Central memory CD4-positive, alpha-beta T cell (primary cell): ENCODE results near the gene TMED10.

Source experiments
- DNase-seq: peaks from one replicate; pipeline ENCODE4 v3.0.0; 2022
- total RNA-seq, 3 experiments: gene quantifications; one replicate each; lab custom pipeline; 2026; lab: John Stamatoyannopoulos, UW

Gene TMED10
- 109 to 247 (median 214) reads per million in 3 experiments for total RNA-seq

DNA sequence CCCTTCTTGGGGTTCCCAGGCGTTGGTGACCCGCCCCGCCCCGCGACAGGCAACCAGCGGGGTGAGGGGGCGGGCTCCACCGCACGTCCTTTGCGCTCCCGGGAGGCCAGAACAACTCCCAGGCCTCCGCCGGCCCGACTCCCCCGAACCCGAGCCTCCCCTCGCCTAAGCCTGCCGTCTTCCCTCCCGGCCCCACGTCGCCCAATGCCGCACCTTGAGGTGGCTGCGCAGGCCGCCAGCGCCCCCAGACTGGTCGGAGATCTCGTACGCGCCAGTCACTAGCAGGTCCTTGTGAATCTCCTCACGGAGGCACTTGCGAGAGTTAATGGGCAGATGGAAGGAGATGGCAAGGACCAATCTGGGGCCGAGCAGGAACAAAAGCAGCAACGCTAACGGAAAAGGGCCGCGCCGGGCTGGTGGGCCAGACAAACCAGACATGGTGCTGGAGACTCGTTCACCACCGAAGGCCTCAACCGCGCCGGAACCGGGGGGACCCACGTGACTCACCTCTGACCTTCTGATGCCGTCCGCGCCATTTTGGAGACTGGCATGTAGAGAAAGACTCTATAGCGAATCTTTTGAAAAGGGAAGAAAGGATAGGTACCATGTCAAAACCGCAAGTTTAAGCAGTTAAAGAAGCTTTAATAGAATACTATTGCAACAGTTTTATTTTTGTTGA is at the start of gene TMED10:
TMED10 (minus strand) TSS at position 471 of the 679 bp plus-strand sequence; CDS start at position 438, 33 bp downstream.
- DNase-seq, result peak; percentile 93

DNA sequence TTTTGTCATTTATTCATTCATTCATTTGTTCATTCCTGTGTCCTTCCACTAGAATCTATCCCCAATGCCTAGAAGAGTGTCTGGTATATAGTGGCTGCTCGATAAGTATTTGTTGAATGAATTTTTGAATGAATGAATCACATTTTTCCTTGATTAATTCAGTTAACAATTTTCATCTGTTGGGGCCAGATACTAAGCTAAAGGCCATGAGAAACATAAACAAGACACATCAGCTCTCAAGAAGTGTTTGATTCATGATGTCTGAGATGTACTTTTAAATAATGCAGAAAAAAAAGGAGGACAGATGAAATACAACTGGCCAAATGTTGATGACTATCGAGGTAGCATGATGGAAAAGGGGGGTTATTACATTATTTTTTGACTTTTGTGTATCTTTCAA is 48.1 kb upstream of the TMED10 start:
- DNase-seq, result no peak

DNA sequence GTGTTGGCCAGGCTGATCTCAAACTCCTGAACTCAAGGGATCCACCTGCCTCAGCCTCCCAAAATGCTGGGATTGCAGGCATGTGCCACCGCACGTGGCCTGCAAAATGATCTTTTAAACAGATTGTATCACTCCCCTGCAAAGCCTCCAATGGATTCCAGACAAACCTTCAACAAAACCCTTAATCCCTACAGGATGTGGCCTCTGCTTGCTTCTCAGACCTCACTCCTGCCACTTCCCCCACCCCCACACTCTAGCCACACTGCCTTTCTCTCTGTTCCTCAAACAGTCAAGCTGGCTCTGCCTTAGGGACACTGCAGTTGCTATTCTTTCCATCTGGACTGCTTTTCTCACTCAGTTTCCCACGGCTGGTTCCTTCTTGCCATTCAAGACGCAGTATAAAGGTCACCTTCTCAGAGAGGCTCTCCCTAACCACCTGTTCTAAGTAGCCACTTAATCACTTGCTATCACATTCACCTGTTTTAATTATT is 47.3 kb upstream of the TMED10 start:
- no peak for DNase-seq

DNA sequence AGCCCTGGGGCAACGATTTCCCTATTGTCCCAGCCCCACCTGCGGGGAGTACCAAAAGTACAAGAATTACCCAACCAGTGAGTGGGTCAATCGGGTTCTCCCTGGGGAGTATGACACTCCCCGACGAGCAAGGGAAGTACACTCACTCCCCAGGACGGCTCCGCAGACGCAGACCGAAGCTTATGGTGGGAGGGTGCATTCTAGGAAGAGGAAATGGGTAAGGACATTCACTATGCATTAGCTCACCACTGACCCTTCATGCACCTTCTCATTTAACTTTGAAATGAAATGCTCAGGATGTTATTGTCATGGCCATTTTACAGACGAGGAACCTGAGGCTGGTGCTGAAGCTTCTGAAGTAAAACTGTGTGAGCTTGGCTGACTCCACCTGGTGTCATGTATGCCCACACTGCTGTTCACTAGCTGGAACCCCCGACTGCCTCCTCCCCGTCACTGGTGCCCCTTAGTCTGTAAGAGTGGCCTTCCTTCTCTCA is 45.8 kb upstream of the TMED10 start:
- no peak for DNase-seq

DNA sequence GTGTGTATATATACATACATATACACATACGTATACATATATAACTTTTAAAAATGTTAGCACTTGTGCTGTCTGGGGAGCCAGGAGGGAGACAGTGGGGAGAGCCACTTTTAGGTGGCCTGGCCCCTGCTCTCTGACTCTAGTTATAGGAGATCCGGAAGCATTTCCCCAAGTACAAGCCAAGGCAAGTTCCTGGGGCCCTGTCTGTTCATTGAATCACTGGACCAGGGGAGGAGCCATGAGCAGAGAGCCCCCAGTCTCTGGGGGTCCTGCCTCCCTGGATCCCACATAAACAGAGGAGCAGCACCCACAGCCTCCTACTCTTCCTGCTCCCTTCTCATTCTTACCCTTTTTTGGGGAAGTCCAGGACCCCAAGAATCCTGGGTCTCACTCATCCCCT is 45.4 kb upstream of the TMED10 start:
- DNase-seq, result no peak

DNA sequence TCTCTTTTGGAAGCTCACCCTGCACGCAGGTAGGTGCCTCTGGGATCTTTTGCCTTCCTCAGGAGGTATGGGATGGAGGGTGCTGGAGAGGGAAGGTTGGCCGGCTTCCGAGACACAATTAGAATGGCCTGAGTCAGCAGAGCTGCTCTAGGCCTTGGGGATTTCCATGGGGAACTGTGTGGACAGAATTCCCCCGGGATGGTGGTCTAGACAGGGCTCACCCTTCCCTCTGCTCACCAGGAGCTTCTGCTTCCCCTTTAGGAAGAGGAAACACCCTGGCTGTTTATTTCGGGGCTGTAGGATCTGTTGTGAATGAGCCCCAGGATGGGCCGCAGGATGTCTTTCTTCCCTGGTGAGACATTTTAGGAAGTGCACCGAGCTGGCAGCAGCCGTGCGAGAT is 43.7 kb upstream of the TMED10 start:
- DNase-seq, result no peak

DNA sequence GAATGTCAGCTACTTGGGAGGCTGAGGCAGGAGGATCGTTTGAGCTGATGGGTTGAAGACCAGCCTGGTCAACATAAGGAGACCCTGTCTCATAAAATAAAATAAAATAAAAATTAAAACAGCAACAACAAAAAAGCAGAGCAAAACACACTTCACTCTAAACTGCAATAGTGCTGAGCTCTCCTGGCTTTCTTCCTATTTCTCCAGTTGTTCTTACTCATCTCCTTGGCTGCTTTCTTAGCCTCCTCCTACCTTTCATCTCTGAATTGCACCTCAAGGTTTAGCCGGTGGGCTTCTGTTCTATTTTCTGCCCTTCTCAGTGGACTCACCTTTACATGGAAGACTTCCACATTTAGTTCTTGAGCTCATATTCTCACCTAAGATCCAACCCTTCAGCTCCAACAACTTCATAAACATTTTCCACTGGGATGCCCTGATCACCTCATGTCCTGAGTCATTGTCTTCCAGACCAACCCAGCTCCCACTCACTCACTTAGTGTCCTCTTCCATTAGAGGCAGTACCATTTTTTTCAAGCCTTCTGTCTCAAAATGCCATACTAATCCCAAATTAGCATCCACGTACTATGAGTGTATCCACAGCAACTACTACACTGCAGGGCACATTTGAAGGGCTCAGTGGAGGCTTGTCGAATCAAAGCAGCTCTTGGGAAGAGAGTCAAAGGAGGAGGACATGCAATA is 41.2 kb upstream of the TMED10 start:
- DNase-seq, result no peak

DNA sequence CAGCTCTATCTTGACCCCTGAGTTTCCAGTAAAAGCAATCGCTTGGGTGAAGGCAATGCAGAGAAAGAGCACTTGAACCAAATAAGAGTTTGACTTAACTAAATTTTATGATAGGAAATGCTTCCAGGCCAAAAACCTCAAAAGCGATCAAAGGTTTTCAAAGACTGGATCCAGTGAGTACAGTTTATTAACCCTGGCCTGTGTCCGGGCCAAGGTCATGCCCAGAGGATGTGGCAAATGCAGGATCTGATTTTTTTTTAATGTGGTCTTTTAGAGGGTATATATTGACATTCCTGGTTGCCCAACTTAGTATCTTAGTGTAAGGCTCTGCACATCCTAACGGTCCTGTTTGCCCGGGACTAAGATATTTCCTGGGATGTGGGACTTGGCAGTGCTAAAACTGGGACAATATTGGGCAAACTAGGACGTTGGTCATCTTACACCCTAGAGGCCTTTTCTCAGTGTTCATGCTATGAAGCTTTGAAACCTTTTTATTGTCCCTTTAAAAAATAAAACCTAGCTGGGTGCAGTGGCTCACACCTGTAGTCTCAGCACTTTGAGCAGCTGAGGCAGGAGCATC is 40.1 kb upstream of the TMED10 start:
- DNase-seq, result no peak

DNA sequence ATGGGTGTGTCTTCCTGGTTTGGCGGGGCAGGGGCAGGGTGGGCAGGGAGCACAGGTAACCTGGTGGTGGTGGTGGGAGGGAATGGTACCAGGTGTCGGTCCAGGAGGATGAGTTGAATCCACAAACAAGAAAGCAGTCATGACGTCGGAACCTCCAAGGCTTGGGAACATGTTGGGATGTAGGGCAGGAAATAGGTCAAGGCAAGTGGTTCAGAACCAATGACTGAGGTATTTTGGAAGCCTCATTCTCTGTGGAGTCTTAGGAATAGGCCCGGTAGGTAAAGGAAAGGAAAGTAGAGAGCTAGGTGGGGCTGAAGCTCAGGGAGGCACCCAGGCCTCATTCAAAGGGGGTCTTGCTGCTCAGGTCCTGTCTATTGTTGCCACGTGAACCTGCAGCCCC is 39.1 kb upstream of the TMED10 start:
- no peak for DNase-seq

DNA sequence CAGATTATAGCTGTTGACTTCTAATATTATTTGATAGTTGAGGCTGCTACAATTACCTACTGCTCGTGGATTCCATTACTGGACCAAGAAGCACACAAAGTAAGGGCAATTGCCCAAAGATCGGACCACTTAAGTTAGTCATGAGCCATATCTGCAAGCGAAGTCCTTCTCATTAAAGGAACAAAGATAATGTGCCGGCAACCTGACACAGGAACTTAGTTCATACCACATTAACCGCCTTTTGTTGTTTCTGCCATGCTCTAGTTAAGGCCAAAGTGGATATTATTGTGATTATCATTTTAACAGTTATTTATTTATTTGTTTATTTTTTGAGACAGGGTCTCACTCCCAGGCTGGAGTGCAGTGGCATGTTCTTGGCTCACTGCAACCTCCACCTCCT is 38.1 kb upstream of the TMED10 start:
- no peak for DNase-seq

DNA sequence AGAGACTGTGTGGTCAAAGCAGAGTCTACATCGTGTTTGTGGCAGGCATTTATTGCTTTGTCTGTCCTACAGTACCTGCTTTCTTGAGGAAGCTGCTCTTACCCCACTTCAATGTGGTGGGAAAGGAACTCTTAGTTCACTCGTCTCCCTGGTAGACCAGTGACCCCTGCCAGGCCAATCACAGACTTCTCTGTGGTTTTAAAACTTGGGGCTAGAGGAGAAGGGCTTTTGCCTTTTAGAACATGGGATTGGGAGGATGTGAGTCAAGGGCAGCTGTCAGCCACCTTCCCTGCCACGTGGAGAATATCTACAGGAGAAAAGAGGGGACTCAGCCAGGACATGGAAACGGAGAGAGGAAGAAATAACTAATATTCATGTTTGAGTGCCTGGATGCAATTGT is 36.8 kb upstream of the TMED10 start:
- no peak for DNase-seq

DNA sequence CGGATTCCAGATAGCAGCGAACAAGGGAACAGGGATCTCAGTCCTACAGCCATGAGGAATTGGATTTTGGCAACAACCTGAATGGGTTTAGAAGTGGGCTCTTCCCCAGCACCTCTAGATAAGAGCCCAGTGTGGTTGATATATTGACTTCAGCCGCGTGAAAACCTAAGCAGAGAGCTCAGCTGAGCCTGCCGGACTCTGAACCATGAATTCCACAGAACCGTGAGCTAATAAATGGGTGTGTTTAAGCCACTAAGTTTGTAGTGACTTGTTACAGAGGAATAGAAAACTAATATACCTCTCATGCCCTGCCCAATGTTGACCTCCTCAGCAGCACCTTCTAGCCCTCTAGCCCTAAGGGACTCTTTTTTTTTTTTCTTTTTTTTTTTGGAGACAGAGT is 32.4 kb upstream of the TMED10 start:
- no peak for DNase-seq

DNA sequence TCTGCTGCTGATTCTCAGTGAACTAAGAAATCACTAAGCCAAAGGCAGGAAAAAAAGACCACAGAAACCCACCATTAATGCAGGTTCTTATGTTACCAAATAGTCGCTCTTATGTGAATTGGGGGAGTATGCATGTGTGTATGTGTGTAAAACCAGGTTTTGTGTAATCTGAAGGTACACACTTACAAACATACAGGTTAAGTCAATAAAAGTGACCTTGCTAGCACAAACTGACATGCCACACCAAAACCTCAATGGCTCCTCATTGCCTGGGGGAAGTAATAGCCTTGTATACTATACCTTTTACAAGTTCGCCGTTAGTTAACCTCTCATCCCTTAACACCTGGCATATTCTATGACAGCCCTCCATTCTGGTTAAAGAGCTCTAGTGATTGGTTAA is 29.8 kb upstream of the TMED10 start:
- no peak for DNase-seq

DNA sequence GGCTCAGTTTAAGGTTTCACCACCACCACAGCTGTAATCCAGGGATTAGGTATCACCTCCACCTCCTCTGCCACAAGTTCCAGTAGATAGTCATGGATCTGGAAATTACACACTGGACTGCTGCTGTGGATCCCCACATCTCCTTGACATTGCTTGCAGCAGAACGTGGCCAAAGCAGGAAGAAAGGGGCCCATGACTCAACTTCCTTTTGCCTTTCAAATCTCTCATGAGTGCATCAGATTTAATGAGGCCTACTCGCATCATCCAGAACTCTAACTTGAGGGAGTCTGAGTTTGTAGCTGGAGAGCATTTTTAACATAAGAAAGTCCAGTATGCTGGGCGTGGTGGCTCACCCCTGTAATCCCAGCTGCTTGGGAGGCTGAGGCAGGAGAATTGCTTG is 29.2 kb upstream of the TMED10 start:
- DNase-seq, result no peak

DNA sequence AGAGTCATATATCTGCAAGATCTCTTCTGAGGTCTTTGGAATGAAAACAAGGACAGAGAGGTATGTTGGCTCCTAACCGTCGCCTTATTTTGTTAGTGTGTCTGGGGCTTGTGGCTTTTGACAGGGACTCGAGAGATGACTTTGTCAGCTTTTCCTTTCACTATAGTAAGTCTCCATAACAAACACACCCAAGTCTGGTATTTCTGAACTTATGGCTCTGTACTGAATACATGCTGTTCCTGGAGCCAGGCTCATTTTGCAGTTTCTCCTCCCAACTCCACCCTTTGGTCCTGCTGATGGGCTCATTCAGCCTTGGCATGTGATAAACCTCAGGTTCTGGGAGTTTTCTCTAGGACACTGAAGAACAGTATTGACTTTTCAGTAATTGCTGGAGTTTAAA is 27.7 kb upstream of the TMED10 start:
- no peak for DNase-seq

DNA sequence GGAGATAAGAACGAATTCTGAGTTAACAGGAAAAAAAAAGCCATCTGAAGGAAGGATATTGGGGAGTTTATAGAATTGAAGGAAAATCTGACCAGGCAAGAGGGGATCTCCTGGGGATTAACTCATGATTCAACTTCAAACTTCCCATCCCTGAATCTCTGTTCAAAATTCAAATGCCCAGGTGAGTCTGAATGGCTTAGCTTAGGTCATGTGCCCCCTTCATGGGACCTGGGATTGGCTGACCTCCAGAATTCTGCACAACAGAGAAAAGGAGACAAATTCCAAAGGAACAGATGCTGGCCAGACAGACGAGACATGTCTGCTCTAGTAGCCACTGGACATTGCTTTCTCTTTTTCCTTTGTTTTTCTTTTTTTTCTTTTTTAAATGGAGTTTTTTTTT is 26.2 kb upstream of the TMED10 start:
- no peak for DNase-seq

DNA sequence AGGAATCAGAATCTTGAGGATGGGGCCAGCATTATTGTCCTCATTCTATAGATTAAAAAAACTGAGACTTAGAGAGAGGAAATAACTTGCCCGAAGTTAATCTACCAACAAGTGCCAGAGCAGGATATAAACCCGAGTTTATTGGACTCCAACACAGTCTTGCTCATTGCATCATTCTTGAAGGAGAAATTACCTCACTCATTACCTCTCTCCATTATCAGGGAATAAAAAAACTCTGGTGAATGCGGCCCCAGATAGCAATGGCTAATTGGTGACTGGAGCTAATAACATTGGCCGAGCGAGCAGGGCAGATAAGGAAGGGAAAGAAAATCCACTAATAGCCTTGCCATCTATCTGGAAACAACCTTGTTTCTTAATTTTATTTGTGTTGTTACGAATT is 24.7 kb upstream of the TMED10 start:
- no peak for DNase-seq

DNA sequence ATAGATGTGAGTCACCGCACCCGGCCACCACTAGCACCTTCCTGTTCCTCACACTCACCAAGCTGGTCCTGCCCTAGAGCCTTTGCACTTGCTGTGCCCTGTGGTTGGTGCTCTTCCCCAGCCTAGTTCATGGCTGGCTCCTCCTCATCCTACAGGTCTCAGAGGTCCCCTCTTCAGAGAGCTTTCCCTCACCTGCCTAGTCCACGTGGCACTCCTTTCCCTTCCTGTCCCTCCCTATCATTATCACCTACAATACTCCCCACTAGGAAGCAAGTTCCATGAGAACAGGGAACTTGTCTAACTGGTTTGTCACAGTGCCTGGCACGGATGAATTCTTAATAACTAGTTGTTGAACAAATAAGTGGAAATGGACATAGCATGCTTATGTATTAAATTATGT is 24.0 kb upstream of the TMED10 start:
- no peak for DNase-seq

DNA sequence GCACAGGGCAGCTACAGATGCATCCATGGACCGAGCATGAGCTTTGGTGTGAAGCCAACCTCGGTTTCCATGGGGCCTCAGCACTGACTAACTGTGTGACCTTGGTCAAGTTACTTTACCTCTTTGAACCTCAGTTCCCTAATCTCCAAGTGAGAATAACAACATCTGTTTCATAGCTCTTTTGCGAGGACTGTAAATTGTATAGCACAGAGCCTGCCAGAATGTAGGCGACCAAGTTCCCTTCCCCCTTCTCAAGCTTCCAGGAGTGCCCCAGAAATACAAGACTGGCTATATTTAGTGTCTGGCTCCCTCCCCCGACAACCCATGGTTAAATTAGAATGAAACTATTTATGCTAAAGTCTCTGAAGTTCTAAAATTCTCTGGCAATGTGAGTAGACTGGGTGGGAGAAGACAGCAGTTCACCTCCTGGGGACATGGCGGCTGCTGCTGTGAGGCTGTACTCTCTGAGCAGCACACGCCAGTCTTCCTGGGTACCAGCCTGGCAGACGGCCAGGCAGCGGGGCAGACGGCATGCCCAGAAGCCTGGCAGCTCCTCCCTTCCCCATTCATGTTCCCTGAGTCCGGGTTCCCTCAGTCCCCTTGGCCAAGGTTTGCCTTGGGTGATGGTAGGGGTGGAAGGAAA is 22.0 kb upstream of the TMED10 start:
- no peak for DNase-seq

DNA sequence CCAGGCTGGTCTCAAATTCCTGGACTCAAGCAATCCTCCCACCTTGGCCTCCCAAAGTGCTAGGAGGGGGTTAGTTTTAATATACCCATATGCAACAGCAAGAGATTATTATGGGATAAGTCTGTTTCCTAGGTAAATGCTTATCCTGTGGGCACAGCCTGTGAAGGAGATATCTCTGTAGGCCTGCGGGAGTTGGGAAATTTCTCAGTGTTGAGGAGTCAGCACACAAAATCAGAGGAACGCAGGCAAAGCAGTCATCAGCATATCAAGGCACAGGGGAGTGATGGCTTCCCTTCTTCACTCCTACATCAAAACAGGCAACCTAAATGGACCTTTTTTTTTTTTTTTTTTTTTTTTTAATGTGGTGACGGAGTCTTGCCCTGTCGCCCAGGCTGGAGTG is 20.9 kb upstream of the TMED10 start:
- no peak for DNase-seq

DNA sequence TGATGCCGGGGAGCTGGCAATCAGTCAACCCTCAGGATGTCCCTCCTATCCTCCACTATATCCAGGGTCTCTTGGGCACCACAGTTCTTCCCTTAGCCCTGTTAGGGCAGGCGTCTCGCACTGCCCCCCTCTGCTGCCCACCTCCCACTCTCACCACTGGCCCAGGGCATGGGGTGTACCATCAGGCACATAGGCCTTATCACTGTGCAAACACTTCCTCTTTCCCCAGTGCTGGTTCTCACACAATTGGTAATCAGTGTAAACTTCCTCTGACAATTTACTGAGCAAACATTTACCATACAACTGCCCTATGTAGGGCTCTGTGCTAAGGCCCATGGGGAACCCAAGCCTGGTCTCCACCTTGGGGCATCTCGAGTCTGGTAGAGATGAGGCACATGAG is 20.1 kb upstream of the TMED10 start:
- DNase-seq, result no peak

DNA sequence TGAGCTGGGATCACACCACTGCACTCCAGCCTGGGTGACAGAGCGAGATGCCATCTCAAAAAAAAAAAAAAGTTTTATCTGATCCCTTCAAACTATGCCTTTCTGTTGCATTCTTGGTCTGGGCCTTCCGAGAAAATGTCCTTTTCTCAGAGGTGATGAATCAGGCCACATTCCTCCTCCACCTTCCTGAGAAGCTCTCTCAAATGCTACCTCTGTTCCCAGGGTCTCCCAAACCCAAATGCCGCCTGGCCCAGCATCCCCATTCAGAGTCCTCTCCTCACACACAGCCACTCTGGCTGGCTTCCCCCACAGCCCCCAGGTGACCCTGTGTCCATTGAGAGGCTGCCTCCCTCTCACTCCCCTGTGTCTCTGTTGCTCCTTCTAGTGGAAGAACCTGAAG is 19.7 kb upstream of the TMED10 start:
- DNase-seq, result no peak

DNA sequence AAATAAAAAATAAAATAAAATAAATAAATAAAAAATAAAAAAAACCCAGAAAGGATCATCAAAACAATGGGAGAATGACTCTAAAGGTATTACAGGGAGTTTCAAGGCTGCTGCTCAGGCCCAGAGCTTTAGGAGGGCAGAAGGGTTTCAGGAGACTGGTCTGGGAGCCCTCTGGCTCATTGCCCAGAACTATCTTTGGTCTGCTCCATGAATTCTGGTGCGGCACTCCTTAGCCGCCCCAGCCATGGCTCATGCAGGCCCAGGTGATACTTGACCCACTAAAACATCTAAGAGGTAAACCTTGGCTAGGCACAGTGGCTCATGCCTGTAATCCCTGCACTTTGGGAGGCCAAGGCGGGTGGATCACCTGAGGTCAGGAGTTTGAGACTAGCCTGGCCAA is 14.7 kb upstream of the TMED10 start:
- no peak for DNase-seq

DNA sequence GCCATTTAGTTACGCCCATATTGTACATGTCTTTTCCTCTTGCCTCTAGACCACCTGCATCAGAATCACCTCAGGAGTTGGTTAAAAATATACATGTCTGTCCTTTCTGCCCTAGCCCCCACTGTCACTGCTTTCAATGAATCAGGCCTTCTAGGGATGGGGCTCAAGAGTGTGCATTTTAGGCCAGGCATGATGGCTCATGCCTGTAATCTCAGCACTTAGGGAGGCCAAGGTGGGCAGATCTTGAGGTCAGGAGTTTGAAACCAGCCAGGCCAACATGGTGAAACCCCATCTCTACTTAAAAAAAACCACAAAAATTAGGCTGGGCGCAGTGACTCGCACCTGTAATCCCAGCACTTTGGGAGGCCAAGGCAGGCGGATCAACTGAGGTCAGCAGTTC is 13.6 kb upstream of the TMED10 start:
- DNase-seq, result no peak
